ENCODE results near the gene SLC25A12. TPM values are rescaled to one million over a fixed set of nuclear protein-coding genes. Genes with fewer than 3 reads are reported as not detected.

SLC25A12 gene
- total RNA-seq, 1 experiment from 2014 or later = 17.7 TPM

DNA sequence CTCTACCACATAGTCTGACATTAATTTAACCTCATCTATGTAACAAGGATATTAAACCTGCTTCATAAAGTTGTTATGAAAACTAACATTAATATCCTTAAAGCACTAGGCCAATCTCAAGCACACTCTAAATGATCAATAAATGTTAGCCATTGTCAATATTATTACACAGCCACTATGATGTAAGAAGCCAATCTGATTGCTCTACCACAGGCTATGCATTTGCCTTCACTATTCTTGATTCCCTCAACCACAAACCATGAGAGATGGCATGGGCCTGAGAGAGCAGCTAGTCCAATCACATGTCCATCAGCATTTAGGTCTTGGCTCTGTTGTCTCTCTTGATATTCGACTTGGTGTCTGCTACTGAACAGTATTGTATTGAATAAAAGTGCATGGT lies 4.2 kb downstream of the SLC25A12 start:
- Histone ChIP-seq H3K4me3 (ENCODE audit: low read depth, low read length, poor library complexity, severe bottlenecking) (no peak overlapping the region), H3K27me3 (replicated peaks; ENCODE audit: insufficient read depth, low read depth, low read length, poor library complexity) (no peaks in the 10 kb centered on the region), H3K9me3 (ENCODE audit: low read depth, low read length, poor library complexity, severe bottlenecking) (no peaks in the 10 kb centered on the region), H3K4me1 (ENCODE audit: insufficient read depth, low read length, poor library complexity, severe bottlenecking) (peaks cover 6% of the 10 kb centered on the region), H3K36me3 (ENCODE audit: insufficient read depth, low read length, poor library complexity, severe bottlenecking) (no peaks in the 10 kb centered on the region), H3K27ac (ENCODE audit: low read depth, low read length, poor library complexity, severe bottlenecking) (peak overlapping the region; percentile 2)
- BruUV-seq (replicated peaks) = no TSS peak
- ChIA-PET POLR2A (ENCODE audit: low non-redundant PET) (no interaction called here), CTCF (no interaction called here)
- intact Hi-C loops (cut with micrococcal nuclease; ENCODE audit: unreplicated experiment) = no loop called here
- no peak for DNase-seq (ENCODE audit: low spot score)
- no peak for TF ChIP-seq EZH2 (IDR thresholded peaks at IDR 0.05; ENCODE audit: borderline replicate concordance, low read depth, low read length, poor library complexity, severe bottlenecking)
- TF ChIP-seq, protein P1, sequence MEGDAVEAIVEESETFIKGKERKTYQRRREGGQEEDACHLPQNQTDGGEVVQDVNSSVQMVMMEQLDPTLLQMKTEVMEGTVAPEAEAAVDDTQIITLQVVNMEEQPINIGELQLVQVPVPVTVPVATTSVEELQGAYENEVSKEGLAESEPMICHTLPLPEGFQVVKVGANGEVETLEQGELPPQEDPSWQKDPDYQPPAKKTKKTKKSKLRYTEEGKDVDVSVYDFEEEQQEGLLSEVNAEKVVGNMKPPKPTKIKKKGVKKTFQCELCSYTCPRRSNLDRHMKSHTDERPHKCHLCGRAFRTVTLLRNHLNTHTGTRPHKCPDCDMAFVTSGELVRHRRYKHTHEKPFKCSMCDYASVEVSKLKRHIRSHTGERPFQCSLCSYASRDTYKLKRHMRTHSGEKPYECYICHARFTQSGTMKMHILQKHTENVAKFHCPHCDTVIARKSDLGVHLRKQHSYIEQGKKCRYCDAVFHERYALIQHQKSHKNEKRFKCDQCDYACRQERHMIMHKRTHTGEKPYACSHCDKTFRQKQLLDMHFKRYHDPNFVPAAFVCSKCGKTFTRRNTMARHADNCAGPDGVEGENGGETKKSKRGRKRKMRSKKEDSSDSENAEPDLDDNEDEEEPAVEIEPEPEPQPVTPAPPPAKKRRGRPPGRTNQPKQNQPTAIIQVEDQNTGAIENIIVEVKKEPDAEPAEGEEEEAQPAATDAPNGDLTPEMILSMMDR (conservative IDR thresholded peaks at IDR 0.05; ENCODE audit: low read depth, low read length) = no peak

DNA sequence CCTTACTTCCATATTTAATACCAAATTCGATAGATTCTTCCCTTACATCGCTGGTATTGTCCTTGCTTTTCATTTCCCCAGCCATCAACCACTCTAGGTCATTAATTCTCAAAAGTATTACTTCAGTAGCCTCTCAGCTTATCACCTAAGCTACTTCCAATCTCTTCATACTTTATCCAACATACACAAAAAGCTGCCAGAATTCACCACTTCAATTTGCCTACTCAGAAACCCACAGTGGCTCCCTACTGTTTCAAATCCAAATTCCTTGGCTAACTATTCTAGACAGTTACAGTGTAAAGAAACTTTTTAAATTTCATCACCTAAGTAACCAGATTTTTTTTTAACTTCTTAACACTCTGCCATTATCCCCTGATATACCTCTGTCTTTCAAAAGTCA lies 4.7 kb downstream of the SLC25A12 start:
- TF ChIP-seq, protein P1 (conservative IDR thresholded peaks at IDR 0.05; ENCODE audit: low read depth, low read length) = no peak
- CTCF ChIA-PET = no interaction called here
- no peaks in the 10 kb centered on the region for H3K27me3 ChIP-seq (replicated peaks; ENCODE audit: insufficient read depth, low read depth, low read length, poor library complexity)
- intact Hi-C loops (cut with micrococcal nuclease; ENCODE audit: unreplicated experiment) = no loop called here
- H3K4me1 ChIP-seq (ENCODE audit: insufficient read depth, low read length, poor library complexity, severe bottlenecking) = peaks cover 6% of the 10 kb centered on the region
- H3K36me3 ChIP-seq (ENCODE audit: insufficient read depth, low read length, poor library complexity, severe bottlenecking) = no peaks in the 10 kb centered on the region
- no peak for DNase-seq (ENCODE audit: low spot score)
- H3K9me3 ChIP-seq (ENCODE audit: low read depth, low read length, poor library complexity, severe bottlenecking) = no peaks in the 10 kb centered on the region
- peak overlapping the region; percentile 2 for H3K27ac ChIP-seq (ENCODE audit: low read depth, low read length, poor library complexity, severe bottlenecking)
- no peak overlapping the region for H3K4me3 ChIP-seq (ENCODE audit: low read depth, low read length, poor library complexity, severe bottlenecking)
- BruUV-seq (replicated peaks) = no TSS peak
- POLR2A ChIA-PET (ENCODE audit: low non-redundant PET) = no interaction called here

DNA sequence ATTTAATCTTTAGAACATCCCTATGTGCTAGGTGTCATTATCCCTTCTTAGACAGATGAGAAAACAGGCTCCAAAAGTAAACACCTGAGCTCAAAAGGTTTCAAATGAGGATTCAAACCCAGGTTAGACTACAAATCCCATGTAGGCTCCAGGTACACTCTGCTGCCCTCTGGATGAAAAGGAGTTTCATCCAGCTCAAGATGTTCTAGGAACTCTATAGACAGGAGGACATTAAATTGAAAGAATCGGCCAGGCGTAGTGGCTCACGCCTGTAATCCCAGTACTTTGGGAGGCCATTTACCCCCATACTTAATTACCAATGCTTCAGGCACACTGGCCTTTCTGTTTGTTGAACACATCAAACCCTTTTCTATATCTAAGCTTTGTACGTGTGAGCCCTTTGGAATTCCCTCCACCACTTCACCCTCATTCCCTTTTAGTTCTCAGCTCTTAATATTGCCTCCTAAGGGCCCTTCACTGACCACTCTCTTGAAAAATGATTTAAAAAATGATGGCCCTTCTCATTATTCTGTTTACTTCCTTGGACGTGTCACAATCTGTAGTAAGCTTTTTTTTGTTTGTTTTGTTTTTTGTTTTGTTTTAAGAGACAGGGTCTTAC lies 10.7 kb downstream of the SLC25A12 start:
- POLR2A ChIA-PET (ENCODE audit: low non-redundant PET) = interaction anchor here (0.8 kb wide), 1 partner anchor 39 kb away, joined by 8 read pairs; the partner anchor contains the start of gene HAT1
- TF ChIP-seq, protein P1 (conservative IDR thresholded peaks at IDR 0.05; ENCODE audit: low read depth, low read length) = no peak
- no peak for TF ChIP-seq EZH2 (IDR thresholded peaks at IDR 0.05; ENCODE audit: borderline replicate concordance, low read depth, low read length, poor library complexity, severe bottlenecking)
- CTCF ChIA-PET = no interaction called here
- intact Hi-C loops (cut with micrococcal nuclease; ENCODE audit: unreplicated experiment) = no loop called here
- Histone ChIP-seq H3K36me3 (ENCODE audit: insufficient read depth, low read length, poor library complexity, severe bottlenecking) (no peaks in the 10 kb centered on the region), H3K27me3 (replicated peaks; ENCODE audit: insufficient read depth, low read depth, low read length, poor library complexity) (no peaks in the 10 kb centered on the region), H3K27ac (ENCODE audit: low read depth, low read length, poor library complexity, severe bottlenecking) (no peak overlapping the region), H3K4me3 (ENCODE audit: low read depth, low read length, poor library complexity, severe bottlenecking) (no peak overlapping the region), H3K9me3 (ENCODE audit: low read depth, low read length, poor library complexity, severe bottlenecking) (no peaks in the 10 kb centered on the region), H3K4me1 (ENCODE audit: insufficient read depth, low read length, poor library complexity, severe bottlenecking) (no peaks in the 10 kb centered on the region)
- DNase-seq (ENCODE audit: low spot score) = no peak
- BruUV-seq (replicated peaks) = no TSS peak
